ENCODE measurements around the gene FAM168B. TPM values are rescaled to one million over a fixed set of nuclear protein-coding genes. Genes with fewer than 3 reads are reported as not detected.
A peak's percentile ranks its signal among the peaks of the same experiment; 100 is the strongest.

Gene FAM168B
- polyA plus RNA-seq, 1 donor (not counting 4 experiments of a cell fraction or from before 2014, with no cell fraction given), result 50.8 TPM

DNA sequence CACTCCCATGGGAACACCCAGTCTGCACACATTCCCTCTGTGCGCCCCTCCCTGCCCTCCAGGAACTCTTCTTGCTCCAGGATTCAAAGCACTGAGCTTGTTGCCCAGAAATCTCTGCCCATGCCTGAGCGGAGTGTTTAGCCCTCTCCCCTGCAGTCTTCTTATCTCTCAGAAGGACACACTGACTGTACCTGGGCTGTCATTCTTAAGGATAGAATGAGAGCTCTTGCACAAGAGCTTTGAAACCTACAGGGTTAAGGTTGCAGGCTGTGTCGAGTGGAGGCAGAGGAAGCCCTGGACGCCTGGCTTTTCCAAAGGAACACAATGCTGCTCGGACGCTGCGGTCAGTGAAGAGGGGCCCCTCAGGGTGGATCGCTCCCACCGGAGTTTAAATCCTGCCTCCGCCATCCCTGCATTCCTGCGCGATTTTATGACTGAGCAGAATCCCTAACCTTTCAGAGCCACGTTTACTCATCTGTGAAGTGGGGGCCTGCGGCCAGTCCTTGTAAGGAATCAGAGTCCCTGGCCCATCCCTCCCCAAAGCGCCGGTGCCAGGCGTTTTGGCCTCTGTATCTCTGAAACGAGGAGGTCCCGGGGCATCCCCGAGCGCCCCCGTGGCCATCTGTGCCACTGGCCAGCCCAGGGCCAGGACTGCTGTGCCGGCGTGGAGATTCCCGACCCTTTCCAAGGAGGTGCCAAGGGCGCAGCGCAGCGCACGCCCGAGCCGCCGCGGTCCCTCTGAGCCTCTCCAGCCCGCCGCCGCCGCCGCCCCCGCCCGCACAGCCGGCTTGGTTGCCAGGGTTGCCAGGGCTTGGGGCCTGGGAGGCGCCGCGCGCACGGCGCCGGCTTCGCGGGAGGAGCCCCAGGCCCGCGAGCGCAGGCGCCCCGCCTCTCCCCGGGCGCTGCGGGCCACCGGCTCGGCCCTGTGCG is 58.9 kb downstream of the FAM168B start:
- peaks cover 0 to 5% of the 10 kb centered on the region in 2 experiments for H3K36me3 ChIP-seq (ENCODE audit: control insufficient read depth in 2 of 2, extremely low read depth in 1 of 2, insufficient read depth in 2 of 2, low read length in 2 of 2)
- FAIRE-seq, result peak; percentile 52
- H3K79me2 ChIP-seq (ENCODE audit: control insufficient read depth, insufficient read depth, low read length), result no peaks in the 10 kb centered on the region
- no peaks in the 10 kb centered on the region for H3K27me3 ChIP-seq (ENCODE audit: control insufficient read depth, extremely low read depth, insufficient read depth, low read length)
- H4K20me1 ChIP-seq (ENCODE audit: control insufficient read depth, extremely low read depth, insufficient read depth, low read length), result no peaks in the 10 kb centered on the region
- no peak overlapping the region for H3K27ac ChIP-seq (ENCODE audit: control insufficient read depth, insufficient read depth, low read length)
- dilution Hi-C loops (cut with MboI; ENCODE audit: extremely low pct_ligation_motif_present, low sequenced_read_pairs), result no loop called here
- DNase-seq (ENCODE audit: low read depth, low spot score), result no peak
- peaks cover 12% of the 10 kb centered on the region for H3K4me1 ChIP-seq (ENCODE audit: control insufficient read depth, extremely low read depth, insufficient read depth, low read length)
- H3K9me3 ChIP-seq (ENCODE audit: control insufficient read depth, low read depth, low read length), result no peaks in the 10 kb centered on the region
- peak overlapping the region; percentile 13 for H3K9ac ChIP-seq (ENCODE audit: control insufficient read depth, extremely low read depth, insufficient read depth, low read length)
- no peak overlapping the region for H2AFZ ChIP-seq (ENCODE audit: control insufficient read depth, low read length)
- H3K4me3 ChIP-seq (ENCODE audit: control insufficient read depth in 2 of 3, extremely low read depth in 1 of 3, insufficient read depth in 2 of 3, low read depth in 1 of 3, low read length in 3 of 3), result peak overlapping the region in 2 of 3 experiments; percentile 23 to 44
- H3K4me2 ChIP-seq (ENCODE audit: control insufficient read depth, extremely low read depth, insufficient read depth, low read depth, low read length), result peak overlapping the region; percentile 74
- no peak for TF ChIP-seq EZH2 (IDR thresholded peaks at IDR 0.05; ENCODE audit: low read length)
- TF ChIP-seq CTCF (optimal IDR thresholded peaks at IDR 0.05 in 1 of 3, IDR thresholded peaks at IDR 0.05 in 1 of 3, conservative IDR thresholded peaks at IDR 0.05 in 1 of 3; ENCODE audit: extremely low read depth in 1 of 3, insufficient read depth in 2 of 3, low read length in 3 of 3), result no peak
- H3K9me1 ChIP-seq (ENCODE audit: control insufficient read depth, extremely low read depth, insufficient read depth, low read length), result no peaks in the 10 kb centered on the region

GRCh38 chr2:131033786-131034121 is 59.5 kb downstream of the FAM168B start:
- no peak for TF ChIP-seq EZH2 (IDR thresholded peaks at IDR 0.05; ENCODE audit: low read length)

More at GRCh38 chr2:131033786-131034121, 59.5 kb downstream of the FAM168B start:
- DNase-seq (ENCODE audit: low read depth, low spot score) (no peak), FAIRE-seq (no peak)
- Histone ChIP-seq H3K9me1 (ENCODE audit: control insufficient read depth, extremely low read depth, insufficient read depth, low read length) (no peaks in the 10 kb centered on the region), H3K27me3 (ENCODE audit: control insufficient read depth, extremely low read depth, insufficient read depth, low read length) (no peaks in the 10 kb centered on the region), H3K27ac (ENCODE audit: control insufficient read depth, insufficient read depth, low read length) (no peak overlapping the region), H2AFZ (ENCODE audit: control insufficient read depth, low read length) (no peak overlapping the region), H3K9me3 (ENCODE audit: control insufficient read depth, low read depth, low read length) (no peaks in the 10 kb centered on the region), H4K20me1 (ENCODE audit: control insufficient read depth, extremely low read depth, insufficient read depth, low read length) (no peaks in the 10 kb centered on the region), H3K9ac (ENCODE audit: control insufficient read depth, extremely low read depth, insufficient read depth, low read length) (no peak overlapping the region), H3K4me1 (ENCODE audit: control insufficient read depth, extremely low read depth, insufficient read depth, low read length) (peaks cover 12% of the 10 kb centered on the region), H3K4me2 (ENCODE audit: control insufficient read depth, extremely low read depth, insufficient read depth, low read depth, low read length) (peak overlapping the region; percentile 74), H3K36me3 (ENCODE audit: control insufficient read depth in 2 of 2, extremely low read depth in 1 of 2, insufficient read depth in 2 of 2, low read length in 2 of 2) (peaks cover 0 to 5% of the 10 kb centered on the region in 2 experiments), H3K4me3 (ENCODE audit: control insufficient read depth in 2 of 3, extremely low read depth in 1 of 3, insufficient read depth in 2 of 3, low read depth in 1 of 3, low read length in 3 of 3) (no peak overlapping the region), H3K79me2 (ENCODE audit: control insufficient read depth, insufficient read depth, low read length) (no peaks in the 10 kb centered on the region)
- dilution Hi-C loops (cut with MboI; ENCODE audit: extremely low pct_ligation_motif_present, low sequenced_read_pairs), result no loop called here

All from keratinocyte (primary cell).